ENCODE results near the gene SDF4.

SDF4 gene

DNA sequence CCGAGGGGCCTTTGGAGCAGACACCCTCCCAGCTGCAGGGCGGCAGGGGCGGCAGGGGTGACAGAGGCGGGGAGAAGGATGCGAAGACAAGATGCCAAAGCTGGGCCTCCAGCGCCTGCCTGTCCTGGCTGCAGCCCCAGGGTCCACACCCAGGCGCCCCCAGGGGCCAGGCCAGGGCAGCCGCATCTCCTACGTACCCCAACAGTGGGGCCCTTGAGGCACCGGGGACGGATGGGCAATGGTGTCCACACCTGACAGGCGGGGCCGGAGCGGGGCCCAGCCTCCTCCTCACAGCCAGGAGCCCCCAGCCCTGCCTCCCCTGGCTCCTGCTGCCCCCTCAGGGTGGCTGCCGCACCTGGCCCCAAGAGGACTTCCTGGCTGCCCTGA lies 7.4 kb upstream of the SDF4 start:
- no peaks in the 10 kb centered on the region for H3K27me3 ChIP-seq (ENCODE audit: control insufficient read depth, insufficient read depth, low read length)

GRCh38 chr1:1238702-1239178 lies 6.9 kb upstream of the SDF4 start:
- Histone ChIP-seq H3K36me3 (ENCODE audit: control insufficient read depth, insufficient read depth, low read length) (peaks cover 10% of the 10 kb centered on the region), H3K4me3 (ENCODE audit: low read depth, low read length) (no peak overlapping the region), H3K9me3 (ENCODE audit: control insufficient read depth, insufficient read depth, low read length) (no peaks in the 10 kb centered on the region), H3K4me1 (ENCODE audit: control insufficient read depth, insufficient read depth, low read length) (no peaks in the 10 kb centered on the region), H3K27me3 (ENCODE audit: control insufficient read depth, insufficient read depth, low read length) (no peaks in the 10 kb centered on the region), H3K9ac (ENCODE audit: low read depth, low read length) (no peak overlapping the region)

More for the DNA sequence above, 7.4 kb upstream of the SDF4 start:
- Histone ChIP-seq H3K36me3 (ENCODE audit: control insufficient read depth, insufficient read depth, low read length) (peaks cover 10% of the 10 kb centered on the region), H3K4me3 (ENCODE audit: low read depth, low read length) (no peak overlapping the region), H3K9me3 (ENCODE audit: control insufficient read depth, insufficient read depth, low read length) (no peaks in the 10 kb centered on the region), H3K4me1 (ENCODE audit: control insufficient read depth, insufficient read depth, low read length) (no peaks in the 10 kb centered on the region), H3K9ac (ENCODE audit: low read depth, low read length) (no peak overlapping the region)

DNA sequence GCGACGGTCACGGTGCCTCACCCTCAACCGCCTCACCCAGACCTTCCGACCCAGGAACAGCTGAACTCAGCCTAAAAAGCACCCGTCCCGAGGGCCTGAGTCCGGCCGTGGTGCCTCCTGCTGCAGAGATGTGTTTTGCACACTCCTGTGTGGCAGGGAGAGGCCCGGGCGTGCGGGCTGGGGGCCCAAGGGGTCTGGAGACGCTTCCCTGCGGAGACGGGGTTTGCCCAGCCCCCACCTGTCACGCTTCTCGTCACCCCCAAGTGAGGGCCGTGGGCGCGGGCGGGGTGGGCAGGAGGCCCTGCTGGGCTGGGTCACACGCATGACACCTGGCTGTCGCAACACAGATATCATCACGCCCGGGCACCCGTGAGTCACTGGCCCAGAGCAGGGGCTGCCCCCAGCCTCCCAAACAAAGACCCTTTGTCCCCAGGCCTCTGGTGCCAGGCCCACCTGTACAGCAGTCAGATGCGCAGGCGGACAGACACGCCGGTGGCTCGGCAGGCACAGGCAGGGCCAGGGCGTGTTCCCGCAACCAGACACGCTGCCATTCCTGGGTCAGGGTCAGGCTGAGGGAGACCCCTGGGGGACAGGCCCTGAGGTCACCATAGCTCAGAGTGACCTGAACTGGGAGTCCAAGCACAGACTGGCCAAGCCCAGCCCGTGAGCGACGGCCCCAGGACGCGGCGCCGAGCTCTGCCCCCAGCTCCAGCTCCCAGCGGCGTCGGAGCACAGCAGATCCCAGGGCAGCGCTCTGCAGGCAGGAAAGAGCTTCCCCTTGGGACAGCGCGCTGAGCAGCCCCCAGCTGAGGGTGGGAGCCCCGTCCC lies 6.3 kb upstream of the SDF4 start:
- Histone ChIP-seq H3K36me3 (ENCODE audit: control insufficient read depth, insufficient read depth, low read length) (peaks cover 10% of the 10 kb centered on the region), H3K4me1 (ENCODE audit: control insufficient read depth, insufficient read depth, low read length) (no peaks in the 10 kb centered on the region), H3K9ac (ENCODE audit: low read depth, low read length) (no peak overlapping the region), H3K4me3 (ENCODE audit: low read depth, low read length) (no peak overlapping the region), H3K9me3 (ENCODE audit: control insufficient read depth, insufficient read depth, low read length) (no peaks in the 10 kb centered on the region), H3K27me3 (ENCODE audit: control insufficient read depth, insufficient read depth, low read length) (no peaks in the 10 kb centered on the region)

- no peaks in the 10 kb centered on the region for H3K9me3 ChIP-seq (ENCODE audit: control insufficient read depth, insufficient read depth, low read length)
- H3K27me3 ChIP-seq (ENCODE audit: control insufficient read depth, insufficient read depth, low read length): no peaks in the 10 kb centered on the region
- H3K4me3 ChIP-seq (ENCODE audit: low read depth, low read length): no peak overlapping the region
- H3K4me1 ChIP-seq (ENCODE audit: control insufficient read depth, insufficient read depth, low read length): no peaks in the 10 kb centered on the region
- H3K9ac ChIP-seq (ENCODE audit: low read depth, low read length): no peak overlapping the region
- H3K36me3 ChIP-seq (ENCODE audit: control insufficient read depth, insufficient read depth, low read length): peaks cover 7% of the 10 kb centered on the region
Observed at GRCh38 chr1:1236945-1237873, 5.4 kb upstream of the SDF4 start.

DNA sequence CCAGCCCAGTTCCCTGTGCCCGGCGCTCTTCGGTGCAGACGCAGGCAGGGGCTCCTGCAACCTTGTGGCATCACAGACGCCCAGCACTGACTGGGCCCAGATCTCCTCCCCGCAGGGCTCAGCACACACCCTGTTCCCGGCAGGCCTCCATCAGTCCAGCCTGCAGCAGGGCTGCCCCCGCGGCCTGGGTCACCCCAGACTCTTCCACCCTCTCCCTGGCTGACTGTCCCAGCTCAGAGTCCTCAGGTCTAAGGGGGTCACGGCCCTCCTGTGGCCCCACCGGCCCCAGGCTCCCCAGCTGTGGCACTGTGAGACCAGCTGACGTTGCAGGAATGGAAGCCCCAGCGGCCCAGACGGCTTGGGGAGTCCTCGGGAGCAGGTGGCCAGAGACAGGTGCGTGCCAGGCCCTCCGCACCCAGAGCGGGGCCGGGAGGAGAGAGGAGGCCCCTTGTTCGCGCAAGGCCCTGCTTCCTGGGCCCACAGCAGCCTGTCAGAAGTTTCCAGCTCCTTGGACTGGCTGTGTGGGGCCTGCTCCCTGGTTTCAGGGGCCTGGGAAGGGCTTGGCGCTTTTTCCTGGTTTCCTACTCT lies 4.5 kb upstream of the SDF4 start:
- Histone ChIP-seq H3K9me3 (ENCODE audit: control insufficient read depth, insufficient read depth, low read length) (no peaks in the 10 kb centered on the region), H3K36me3 (ENCODE audit: control insufficient read depth, insufficient read depth, low read length) (peaks cover 7% of the 10 kb centered on the region), H3K4me3 (ENCODE audit: low read depth, low read length) (no peak overlapping the region), H3K27me3 (ENCODE audit: control insufficient read depth, insufficient read depth, low read length) (no peaks in the 10 kb centered on the region), H3K9ac (ENCODE audit: low read depth, low read length) (no peak overlapping the region), H3K4me1 (ENCODE audit: control insufficient read depth, insufficient read depth, low read length) (no peaks in the 10 kb centered on the region)

GRCh38 chr1:1235016-1235744 lies 3.4 kb upstream of the SDF4 start:
- H3K9ac ChIP-seq (ENCODE audit: low read depth, low read length): no peak overlapping the region

DNA sequence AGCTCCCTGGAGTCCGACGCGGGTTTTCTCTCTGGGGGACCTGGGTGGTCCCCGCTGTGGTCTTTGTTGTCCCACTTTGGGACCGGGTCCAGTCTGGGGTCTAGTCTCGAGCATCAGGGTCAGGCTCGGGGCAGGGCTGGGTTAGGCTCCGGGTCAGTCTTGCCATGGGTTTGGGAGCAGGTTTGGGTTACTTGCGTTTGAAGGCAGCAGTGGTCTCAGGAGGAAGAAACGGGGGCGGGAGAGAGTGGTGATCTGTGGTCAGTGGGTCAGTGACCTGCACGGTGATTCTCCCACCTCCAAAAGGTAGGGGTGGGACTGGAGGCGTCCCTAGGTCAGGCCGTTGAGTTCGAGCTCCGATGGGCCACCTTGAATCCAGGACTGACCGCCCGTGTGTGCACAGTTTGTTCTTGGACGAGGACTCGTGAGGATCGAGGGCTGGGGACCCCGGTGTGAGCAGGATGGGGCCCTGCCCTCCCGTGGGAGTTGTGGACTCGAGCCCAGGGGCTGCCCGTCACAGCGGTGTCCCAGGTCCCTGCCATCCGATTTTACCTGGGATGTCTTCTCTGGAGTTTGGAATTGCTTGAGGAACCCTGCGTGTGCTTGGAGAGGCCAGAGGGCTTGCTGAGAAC lies 2.5 kb upstream of the SDF4 start:
- Histone ChIP-seq H3K4me3 (ENCODE audit: low read depth, low read length) (no peak overlapping the region), H3K4me1 (ENCODE audit: control insufficient read depth, insufficient read depth, low read length) (no peaks in the 10 kb centered on the region), H3K9ac (ENCODE audit: low read depth, low read length) (no peak overlapping the region), H3K36me3 (ENCODE audit: control insufficient read depth, insufficient read depth, low read length) (peaks cover 7% of the 10 kb centered on the region), H3K27me3 (ENCODE audit: control insufficient read depth, insufficient read depth, low read length) (no peaks in the 10 kb centered on the region), H3K9me3 (ENCODE audit: control insufficient read depth, insufficient read depth, low read length) (no peaks in the 10 kb centered on the region)

More at GRCh38 chr1:1235016-1235744, 3.4 kb upstream of the SDF4 start:
- Histone ChIP-seq H3K4me3 (ENCODE audit: low read depth, low read length) (no peak overlapping the region), H3K9me3 (ENCODE audit: control insufficient read depth, insufficient read depth, low read length) (no peaks in the 10 kb centered on the region), H3K27me3 (ENCODE audit: control insufficient read depth, insufficient read depth, low read length) (no peaks in the 10 kb centered on the region), H3K4me1 (ENCODE audit: control insufficient read depth, insufficient read depth, low read length) (no peaks in the 10 kb centered on the region), H3K36me3 (ENCODE audit: control insufficient read depth, insufficient read depth, low read length) (peaks cover 5% of the 10 kb centered on the region)

DNA sequence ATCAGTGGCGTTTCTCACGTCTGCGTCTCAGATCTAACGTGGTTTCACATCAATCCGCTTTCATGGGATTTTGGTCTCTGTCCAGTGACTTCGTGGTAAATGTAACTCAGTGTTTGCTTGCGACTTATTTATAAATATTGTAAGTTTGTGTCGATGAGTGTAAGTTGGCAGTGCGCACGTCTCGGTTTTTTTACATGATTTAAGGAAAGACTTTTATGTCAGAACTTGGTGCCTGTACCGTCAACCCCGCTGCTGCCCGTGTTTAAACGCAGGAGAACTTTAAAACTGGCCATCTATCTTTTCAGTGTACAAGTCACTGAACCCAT lies 1.7 kb upstream of the SDF4 start:
- Histone ChIP-seq H3K36me3 (ENCODE audit: control insufficient read depth, insufficient read depth, low read length) (peaks cover 7% of the 10 kb centered on the region), H3K4me1 (ENCODE audit: control insufficient read depth, insufficient read depth, low read length) (no peaks in the 10 kb centered on the region), H3K9me3 (ENCODE audit: control insufficient read depth, insufficient read depth, low read length) (no peaks in the 10 kb centered on the region), H3K9ac (ENCODE audit: low read depth, low read length) (no peak overlapping the region), H3K27me3 (ENCODE audit: control insufficient read depth, insufficient read depth, low read length) (no peaks in the 10 kb centered on the region), H3K4me3 (ENCODE audit: low read depth, low read length) (no peak overlapping the region)

DNA sequence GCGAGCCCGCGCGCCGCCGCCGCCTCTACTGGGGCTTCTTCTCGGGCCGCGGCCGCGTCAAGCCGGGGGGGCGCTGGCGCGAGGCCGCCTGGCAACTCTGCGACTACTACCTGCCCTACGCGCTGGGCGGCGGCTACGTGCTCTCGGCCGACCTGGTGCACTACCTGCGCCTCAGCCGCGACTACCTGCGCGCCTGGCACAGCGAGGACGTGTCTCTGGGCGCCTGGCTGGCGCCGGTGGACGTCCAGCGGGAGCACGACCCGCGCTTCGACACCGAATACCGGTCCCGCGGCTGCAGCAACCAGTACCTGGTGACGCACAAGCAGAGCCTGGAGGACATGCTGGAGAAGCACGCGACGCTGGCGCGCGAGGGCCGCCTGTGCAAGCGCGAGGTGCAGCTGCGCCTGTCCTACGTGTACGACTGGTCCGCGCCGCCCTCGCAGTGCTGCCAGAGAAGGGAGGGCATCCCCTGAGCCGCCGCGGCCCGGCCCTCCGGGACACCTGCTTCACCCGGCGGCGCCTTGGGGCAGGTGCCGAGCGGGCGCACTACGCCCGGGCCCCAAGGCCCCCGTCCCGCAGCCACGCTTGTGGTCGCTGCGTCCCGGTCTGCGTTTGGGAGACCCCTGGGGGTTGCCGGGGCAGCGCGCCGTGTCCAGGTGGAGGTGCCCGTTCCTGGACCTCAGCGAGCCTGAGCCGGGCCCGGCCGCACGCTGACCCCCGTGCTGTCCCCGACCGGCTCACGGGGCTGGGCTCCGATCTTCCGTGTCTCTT lies 1.2 kb upstream of the SDF4 start:
- peaks cover 10% of the 10 kb centered on the region for H3K36me3 ChIP-seq (ENCODE audit: control insufficient read depth, insufficient read depth, low read length)
- no peak overlapping the region for H3K9ac ChIP-seq (ENCODE audit: low read depth, low read length)
- no peaks in the 10 kb centered on the region for H3K4me1 ChIP-seq (ENCODE audit: control insufficient read depth, insufficient read depth, low read length)

DNA sequence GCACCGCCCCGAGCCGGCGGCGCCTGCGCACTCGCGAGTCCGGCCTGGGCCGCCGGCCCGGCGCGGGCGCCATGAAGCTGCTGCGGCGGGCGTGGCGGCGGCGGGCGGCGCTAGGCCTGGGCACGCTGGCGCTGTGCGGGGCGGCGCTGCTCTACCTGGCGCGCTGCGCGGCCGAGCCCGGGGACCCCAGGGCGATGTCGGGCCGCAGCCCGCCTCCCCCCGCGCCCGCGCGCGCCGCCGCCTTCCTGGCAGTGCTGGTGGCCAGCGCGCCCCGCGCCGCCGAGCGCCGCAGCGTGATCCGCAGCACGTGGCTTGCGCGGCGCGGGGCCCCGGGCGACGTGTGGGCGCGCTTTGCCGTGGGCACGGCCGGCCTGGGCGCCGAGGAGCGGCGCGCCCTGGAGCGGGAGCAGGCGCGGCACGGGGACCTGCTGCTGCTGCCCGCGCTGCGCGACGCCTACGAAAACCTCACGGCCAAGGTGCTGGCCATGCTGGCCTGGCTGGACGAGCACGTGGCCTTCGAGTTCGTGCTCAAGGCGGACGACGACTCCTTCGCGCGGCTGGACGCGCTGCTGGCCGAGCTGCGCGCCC lies 501 bp upstream of the SDF4 start, which contains the start of gene B3GALT6:
Gene B3GALT6, plus strand, starts transcription at position 30 of the 588 bp plus-strand sequence. Its CDS starts 42 bp downstream, at position 72.
- peak within 1 kb of the TSS; percentile 67 for H3K9ac ChIP-seq (ENCODE audit: low read depth, low read length)
- H3K36me3 ChIP-seq (ENCODE audit: control insufficient read depth, insufficient read depth, low read length): peaks cover 16% of the 10 kb centered on the region
- no peaks in the 10 kb centered on the region for H3K4me1 ChIP-seq (ENCODE audit: control insufficient read depth, insufficient read depth, low read length)
- H3K9me3 ChIP-seq (ENCODE audit: control insufficient read depth, insufficient read depth, low read length): no peaks in the 10 kb centered on the region
- no peaks in the 10 kb centered on the region for H3K27me3 ChIP-seq (ENCODE audit: control insufficient read depth, insufficient read depth, low read length)
- H3K4me3 ChIP-seq (ENCODE audit: low read depth, low read length): peak within 1 kb of the TSS; percentile 57

More for the DNA sequence above, 1.2 kb upstream of the SDF4 start:
- peak overlapping the region; percentile 37 for H3K4me3 ChIP-seq (ENCODE audit: low read depth, low read length)
- H3K9me3 ChIP-seq (ENCODE audit: control insufficient read depth, insufficient read depth, low read length): no peaks in the 10 kb centered on the region
- H3K27me3 ChIP-seq (ENCODE audit: control insufficient read depth, insufficient read depth, low read length): no peaks in the 10 kb centered on the region
